Occipital lobe (tissue), 2 donors: ENCODE data around the gene ODAD4. TPM values are rescaled to one million over a fixed set of nuclear protein-coding genes. Genes with fewer than 3 reads are reported as not detected.

ENCODE experiments used
- DNase-seq: peaks from one replicate; lab custom pipeline; 2025; lab: John Stamatoyannopoulos, UW
- total RNA-seq: library from RNA; depleted of rRNA; stranded (reverse); fragments of >200 nt; gene quantifications from one replicate; pipeline ENCODE4 v1.2.3, GENCODE V29; 2014

ODAD4 gene
- total RNA-seq, 1 donor from 2014 or later = 1.6 TPM

DNA sequence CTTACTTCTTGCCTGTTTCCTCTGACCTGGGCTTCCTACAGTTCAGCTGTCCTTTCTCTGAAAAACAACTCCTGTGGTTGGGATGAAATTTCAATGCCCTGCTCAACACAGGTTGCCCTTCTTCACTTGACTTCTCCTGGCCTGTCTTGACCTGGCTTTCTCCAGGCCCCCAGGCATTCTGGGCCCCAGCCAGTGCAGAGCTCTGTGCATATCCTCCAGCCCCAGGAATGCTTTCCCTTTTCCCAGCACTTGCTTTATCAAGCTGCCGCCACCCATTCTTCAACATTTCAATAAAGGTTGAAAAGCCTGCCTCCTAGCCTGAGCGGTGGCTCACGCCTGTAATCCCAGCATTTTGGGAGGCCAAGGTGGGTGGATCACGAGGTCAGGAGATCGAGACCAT lies 10.8 kb downstream of the ODAD4 start:
- DNase-seq = no peak

DNA sequence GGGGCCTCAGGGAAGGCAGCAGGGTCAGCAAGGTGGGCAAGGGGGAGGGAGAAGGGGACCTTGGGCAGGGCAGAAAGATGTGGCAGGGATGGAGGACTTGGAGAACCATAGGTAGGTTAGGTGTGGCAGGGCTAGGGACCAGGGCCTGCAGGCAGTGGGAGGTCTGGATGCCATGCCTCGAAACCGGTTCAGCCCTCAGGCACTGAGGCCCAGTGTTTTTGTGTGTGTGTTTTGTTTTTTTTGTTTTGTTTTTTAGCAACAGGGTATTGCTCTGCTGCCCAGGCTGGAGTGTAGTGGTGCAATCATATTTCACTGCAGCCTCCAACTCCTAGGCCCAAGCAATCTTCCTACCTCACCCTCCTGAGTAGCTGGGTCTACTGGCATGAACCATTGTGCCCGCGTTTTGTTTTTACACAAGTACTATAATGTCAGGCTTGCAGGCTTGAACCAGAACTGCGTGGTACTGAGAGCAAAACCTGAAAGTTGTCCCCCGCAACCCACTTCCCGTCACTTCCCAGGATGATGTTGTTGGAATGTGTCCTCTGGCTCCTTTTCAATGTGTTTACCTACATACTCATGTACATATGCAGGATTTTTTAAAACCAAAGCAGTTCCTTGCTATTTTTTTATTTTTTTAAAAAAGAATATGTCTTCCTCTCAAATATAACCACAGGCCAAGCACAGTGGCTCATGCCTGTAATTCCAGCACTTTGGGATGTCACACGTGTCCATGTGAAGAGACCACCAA lies 12.4 kb downstream of the ODAD4 start:
- no peak for DNase-seq

DNA sequence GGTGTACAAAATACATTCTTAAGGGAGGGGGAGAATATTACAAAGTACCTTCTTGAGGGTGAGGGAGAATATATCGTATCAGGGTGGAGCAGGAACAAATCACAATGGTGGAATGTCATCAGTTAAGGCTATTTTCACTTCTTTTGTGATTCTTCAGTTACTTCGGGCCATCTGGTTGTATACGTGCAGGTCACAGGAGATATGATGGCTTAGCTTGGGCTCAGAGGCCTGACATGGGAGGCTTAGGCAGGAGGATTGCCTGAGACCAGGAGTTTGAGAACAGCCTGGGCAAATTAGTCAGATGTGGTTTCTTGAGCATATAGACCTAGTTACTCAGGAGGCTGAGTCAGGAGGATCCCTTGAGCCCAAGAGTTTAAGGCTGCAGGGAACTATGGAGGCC lies 13.1 kb downstream of the ODAD4 start:
- no peak for DNase-seq

DNA sequence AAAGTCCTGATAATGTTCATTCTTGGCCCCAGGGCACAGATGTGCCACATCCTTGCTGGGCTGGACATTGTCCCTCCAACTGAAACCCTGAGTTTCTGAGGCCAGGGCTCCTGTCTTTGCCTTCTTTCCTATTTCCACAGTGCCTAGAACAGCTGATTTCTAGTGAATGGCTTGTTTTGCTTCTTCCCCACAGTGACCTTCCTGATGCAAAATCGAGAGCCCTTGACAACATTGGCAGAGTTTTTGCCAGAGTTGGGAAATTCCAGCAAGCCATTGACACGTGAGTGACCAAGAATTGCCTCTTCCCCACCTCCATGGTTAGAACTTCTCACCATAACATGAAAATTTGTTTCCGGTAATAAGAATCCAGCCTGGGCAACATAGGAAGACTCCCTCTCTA lies 14.5 kb downstream of the ODAD4 start:
- no peak for DNase-seq

DNA sequence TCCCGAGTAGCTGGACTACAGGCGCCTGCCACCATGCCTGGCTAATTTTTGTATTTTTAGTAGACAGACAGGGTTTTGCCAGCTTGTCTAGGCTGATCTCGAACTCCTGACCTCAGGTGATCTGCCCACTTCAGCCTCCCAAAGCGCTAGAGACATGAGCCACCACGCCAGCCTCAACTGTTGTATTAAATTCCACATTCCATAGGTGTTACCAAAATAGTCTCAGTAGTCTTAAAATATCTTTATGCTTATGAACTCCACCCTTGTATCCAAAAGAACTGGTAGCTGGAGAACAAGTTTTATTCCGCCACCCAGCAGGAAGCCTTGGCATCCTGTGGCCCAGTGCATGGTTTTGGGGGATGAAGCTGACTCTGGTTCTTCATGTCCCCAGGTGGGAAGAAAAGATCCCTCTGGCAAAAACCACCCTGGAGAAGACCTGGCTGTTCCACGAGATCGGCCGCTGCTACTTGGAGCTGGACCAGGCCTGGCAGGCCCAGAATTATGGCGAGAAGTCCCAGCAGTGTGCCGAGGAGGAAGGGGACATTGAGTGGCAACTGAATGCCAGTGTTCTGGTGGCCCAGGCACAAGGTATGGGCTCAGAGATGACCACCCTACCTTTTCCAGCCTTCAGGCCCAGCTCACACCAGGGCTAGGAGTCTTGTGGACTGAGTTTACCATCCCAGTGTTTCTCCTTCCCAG lies 18.5 kb downstream of the ODAD4 start:
- no peak for DNase-seq

DNA sequence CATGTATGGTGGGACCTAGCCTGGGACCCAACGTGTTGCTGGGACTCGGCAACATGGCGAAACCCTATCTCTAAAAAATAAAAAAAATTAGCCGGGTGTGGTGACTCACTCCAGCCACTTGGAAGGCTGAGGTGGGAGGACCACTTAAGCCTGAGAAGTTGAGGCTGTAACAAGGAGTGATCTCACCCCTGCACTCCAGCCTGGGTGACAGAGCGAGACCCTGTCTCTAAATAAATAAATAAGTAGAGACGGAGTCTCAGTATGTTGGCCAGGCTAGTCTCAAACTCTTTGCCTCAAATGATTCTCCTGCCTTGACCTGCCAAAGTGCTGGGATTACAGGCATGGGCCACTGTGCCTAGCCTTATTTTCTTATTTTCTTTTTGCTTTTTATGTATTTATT lies 26.1 kb downstream of the ODAD4 start:
- DNase-seq = no peak

DNA sequence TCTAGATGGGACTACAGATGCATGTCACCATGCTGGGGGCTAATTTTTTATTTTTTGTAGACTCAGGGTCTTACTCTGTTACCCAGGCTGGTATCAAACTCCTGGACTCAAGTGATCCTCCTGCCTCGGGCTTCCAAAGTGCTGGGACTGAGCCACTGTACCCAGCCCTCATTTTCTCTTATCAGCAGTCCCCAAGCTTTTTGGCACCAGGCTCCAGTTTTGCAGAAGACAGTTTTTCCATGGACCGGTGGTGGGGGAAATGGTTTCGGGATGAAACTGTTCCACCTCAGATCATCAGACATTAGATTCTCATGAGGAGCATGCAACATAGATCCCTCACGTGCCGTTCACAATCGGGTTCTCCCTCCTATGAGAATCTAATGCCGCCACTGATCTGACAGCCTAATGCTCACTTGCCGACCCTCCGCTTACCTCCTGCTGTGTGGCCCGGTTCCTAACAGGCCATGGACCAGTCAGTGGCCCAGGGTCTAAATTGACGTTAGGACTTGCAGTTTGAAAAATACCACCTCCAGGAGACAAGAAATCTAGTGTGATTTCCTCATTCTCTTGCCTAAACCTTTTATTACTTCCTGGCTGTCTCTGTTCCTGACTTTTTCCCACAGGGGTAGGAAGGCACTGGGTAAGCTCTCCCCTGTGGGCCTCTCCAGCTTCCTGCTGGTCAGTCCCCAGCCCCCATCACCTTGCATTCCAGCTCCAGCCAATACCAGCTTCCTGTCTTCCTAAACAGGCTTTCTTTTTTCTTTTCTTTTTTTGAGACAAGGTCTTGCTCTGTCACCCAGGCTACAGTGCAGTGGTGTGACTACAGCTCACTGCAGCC lies 26.8 kb downstream of the ODAD4 start:
- DNase-seq = no peak

DNA sequence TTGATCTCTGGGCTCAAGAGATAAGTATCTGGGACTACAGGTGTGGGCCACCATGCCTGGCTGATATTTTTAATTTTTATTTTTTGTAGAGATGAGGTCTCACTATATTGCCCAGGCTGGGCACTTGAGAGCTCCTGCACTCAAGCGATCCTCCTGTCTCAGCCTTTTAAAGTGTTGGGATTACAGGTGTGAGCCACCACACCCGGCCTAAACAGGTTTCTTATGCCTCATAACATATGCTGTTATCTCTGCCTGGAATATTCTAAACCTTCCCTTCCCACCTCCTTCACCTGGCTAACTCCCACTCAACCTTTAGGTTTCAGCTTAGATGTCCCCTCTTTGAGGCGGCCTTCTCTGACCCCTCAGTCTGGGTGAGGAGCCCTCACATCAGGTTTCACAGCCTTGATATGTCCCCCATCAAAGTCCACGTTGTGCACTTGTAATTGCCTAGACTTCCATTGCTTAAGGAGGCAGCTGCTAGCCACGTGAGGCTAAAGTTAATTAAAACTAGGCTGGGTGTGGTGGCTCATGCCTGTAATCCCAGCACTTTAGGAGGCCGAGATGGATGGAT lies 27.5 kb downstream of the ODAD4 start:
- DNase-seq = no peak

DNA sequence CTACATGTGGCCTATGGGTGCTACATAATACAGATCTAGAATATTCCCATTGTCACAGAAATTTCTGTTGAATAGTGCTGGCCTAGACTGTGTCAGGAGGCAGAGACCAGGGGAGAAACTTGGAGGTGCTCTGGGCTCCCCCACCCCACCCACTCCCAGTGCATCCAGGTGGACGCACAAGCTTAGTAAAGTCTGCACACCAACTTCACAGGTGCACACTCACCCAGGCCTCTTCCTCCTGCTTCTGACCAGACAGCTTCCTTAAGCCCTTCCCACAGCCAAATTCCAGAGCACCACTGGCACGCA lies 28.6 kb downstream of the ODAD4 start:
- no peak for DNase-seq

DNA sequence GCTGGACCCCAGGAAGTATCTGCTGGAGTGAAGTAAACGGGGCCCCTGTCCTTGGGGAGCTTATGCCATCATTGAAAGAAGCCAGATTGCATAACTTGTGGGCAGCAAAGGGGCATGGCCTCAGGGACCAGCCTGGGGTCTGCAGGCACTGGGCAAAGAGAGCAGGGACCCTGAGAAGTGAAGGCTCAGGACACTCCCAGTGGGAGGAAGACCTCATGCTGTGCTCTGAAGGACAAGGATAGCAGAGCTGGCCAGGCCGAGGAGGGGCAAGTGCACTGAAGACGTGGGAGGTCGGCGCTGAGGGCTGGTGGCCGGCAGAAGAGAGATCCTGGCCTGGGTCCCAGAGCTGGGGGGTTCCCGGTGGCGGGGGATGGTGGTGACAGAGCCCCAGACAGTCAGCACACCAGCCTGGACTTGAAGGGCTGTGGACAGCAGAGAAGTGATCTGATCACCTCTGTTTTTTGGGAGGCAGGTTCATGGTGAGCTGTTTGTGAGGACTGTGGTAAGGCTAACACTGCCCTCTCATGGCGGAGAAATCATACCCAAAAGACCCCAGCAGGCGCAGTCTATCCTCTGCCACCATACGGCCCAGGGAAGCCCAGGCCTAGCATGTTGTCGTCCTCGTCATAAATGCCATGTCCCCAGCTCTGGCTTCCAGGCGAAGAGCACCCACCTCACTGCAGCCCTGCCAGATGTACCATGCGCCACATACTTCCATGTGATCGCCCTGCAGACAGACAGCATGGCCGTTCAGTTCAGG lies 29.1 kb downstream of the ODAD4 start:
- no peak for DNase-seq

DNA sequence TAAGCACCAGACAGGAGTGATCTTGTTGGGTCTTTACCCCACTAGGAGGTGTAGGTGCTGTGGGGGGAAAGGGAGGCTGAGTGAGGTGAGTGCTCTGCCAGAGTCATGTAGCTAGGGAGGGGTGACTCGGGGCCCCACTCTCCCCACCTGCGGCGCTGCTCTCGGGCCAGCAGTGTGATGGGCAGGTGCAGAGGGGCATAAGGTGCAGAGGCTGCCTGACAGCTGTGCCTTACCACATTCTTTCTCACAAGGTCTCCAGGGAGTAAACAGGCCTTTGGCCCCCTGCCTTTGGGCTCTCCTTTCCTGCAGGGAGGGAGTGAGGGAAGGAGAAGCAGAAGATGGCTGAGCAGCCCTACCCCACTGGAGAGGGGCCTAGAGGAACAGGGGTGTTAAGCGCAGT lies 31.7 kb downstream of the ODAD4 start:
- DNase-seq = no peak

DNA sequence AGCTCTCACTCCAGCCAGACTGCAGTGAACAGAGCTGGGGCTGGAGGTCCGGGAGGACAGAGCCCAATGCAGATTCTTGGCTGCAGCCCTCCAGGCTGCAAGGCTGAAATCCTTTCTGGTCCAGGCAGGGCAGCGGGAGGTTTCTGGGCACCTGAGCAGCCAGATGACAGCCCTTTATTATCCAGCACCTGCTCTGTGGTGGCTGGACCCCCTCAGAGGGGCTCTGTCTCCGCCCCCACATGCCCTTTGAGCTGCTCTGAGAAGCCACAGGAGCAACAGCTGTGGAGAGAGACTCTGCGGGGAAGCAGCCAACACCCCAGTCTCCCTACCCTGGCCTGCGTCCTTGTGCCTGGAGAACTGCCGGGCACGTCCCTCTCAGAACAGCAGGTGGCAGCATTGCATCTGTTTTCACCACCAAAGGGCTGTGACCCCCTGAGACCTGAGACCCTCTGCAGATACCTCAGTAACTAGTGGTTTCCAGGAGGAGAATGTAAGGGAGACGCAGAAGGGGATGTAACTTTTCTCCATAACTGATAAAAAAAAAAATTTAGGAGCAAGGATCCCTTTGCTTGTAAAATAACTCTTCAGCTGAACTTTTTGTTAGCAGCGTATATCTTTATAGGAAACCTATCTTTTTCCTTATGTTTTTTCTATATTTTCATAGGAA lies 32.5 kb downstream of the ODAD4 start:
- peak; percentile 51 for DNase-seq

DNA sequence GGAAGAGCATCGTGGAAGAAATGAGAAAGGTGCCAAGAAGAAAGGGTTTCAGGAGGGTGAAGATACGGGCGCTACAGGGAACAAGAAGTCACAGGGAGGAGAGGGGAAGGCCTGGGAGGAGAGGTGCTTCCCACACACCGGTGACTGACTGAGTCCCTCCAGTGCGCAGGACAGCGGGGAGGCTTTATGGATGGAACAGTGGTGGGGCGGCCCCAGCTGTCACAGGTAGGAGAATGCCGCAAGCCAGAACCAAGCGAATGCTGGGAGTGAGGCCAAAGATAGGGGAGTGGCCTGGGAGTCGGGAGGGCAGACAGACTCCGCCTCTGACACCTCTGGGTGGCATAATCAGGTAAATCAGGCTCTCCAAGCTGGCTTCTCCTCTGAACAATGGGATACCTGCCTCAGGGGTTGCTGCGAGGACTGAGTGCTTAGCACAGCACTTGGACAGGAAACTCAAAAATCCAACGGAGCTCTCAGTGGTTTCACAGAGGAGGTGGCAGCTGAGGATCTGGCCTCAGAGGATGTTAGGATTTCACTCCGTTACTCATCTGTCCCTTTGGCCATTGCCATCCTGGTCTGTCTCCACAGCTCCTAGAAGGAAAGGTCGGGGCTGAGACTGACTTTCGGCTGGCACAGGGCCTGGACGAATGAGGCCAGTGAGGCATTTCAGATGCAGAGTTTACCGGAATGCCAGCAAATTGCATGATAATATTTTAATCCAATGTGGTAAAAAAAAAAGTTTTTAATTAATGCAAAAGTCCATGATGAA lies 35.5 kb downstream of the ODAD4 start:
- DNase-seq = no peak

DNA sequence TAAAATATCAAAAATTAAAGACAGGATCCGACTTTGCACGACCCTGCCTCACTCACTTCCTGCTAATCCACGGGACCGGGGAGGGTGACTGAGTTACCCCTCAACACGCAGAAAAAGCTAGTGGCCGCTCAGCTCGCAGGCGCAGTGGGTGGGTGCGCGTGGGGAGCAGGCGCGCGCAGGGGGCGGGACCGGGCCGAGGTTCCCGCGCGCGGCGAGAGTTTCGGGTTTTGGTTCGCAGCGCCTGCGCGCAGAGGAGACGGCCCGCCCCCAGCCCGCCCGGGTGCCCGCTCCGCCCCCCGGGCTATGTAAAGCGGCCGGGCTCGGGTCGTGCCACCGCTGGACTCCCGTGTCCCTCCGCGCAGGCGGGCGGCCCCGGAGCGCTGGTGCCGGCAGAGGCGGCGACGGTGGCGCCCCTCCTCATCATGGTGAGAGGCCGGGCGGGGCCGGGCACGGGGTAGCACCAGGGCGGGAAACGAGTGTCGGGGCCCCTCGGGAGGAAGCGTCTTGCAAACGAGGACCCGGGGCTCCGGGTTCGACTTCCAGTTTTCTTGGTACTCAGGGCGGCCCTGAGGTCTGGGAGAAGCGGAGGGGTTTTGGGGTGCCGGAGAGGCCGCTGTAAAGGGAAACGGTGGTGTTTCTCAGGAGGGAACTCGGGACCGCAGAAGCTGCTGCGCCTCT lies 36.2 kb downstream of the ODAD4 start, which contains the start of gene CNP:
Gene CNP (plus strand): TSS at position 333 of the 678 bp plus-strand sequence. CDS start 90 bp downstream, at position 423.
- peak; percentile 84 for DNase-seq

DNA sequence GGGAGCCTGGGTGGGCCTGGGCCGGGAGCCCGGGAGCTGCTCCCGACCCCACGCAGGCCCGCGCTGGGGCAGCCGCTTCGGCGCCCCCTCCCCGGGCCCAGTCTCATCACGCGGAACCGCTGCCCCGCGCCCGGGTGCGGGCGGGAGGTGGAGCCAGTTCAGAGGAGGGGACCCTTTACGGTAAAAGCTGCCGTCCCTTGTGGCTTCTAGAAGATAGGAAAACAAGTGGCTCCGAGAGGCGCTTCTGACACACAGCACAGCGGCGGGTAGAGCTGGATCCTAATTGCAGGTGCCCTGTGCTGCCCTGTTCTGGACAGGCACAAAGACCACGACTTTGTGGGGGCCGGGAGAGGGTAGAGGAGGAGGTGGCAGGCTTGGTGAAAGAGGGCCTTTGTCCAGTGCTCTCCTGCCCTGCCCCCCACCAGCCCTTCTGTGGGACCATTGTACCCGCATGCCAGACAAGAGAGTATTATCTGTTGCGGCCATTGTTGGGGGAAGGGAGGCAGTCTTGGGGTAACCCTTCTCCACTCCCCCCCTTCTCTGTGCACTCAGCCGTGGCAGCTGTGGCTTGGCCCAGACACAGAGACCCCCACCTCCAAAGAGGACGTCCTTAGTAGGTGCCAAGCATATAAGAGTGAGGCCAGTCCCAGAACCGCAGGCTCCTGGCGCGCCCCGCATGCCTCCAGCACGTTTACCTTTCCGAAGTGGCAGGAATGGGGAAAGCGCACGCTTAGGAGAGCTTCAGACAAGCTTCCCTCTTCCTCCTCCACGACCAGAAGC lies 36.9 kb downstream of the ODAD4 start:
- DNase-seq = peak; percentile 79

DNA sequence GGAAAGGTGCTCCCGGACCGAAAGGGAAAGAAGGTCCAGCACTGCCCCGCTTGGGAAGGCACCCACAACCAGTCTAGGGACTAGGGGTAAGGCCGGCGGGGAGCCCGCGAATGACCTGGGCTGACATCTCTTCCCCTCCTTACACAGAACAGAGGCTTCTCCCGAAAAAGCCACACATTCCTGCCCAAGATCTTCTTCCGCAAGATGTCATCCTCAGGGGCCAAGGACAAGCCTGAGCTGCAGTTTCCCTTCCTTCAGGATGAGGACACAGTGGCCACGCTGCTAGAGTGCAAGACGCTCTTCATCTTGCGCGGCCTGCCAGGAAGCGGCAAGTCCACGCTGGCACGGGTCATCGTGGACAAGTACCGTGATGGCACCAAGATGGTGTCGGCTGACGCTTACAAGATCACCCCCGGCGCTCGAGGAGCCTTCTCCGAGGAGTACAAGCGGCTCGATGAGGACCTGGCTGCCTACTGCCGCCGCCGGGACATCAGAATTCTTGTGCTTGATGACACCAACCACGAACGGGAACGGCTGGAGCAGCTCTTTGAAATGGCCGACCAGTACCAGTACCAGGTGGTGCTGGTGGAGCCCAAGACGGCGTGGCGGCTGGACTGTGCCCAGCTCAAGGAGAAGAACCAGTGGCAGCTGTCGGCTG lies 37.6 kb downstream of the ODAD4 start:
- no peak for DNase-seq

DNA sequence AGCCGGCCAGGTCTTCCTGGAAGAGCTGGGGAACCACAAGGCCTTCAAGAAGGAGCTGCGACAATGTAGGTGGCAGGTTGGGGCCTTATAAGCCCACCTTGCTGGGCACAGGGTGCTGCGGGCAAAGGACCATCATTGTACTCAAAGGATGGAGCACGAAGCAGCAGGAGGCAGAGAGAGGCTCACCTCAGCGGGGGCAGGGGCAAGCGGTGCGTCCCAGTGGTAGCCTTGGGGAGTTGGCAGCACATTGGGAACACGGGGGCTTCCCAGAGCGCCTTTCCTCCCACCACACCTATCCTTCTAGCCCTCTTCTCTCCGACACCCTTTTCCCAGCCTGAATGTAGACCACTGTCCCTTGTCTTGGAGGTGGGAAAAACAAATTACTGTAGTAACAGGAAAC lies 38.3 kb downstream of the ODAD4 start:
- DNase-seq = no peak

DNA sequence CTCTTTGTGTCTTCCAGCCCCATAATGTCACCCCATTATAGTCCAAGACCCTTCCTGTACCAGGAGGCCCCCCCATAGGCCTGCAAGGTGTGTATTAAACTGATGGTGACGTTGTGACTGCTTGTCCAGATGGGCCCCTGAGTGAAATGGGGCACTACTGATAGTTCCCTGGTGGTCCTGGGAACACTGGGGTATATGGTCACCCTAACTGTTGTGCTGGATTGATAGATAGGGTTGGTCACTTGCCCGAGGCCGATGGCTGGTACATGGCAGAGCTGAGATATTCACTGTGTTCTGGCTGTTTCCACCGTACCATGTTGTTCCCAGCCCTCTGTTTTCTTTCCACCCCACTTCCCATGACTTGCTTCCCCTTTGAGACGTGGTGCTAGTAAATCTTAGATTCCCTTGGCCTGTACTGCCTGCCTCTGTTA lies 40.5 kb downstream of the ODAD4 start:
- DNase-seq = no peak
